ENCODE results near the gene AFAP1L2. TPM values are rescaled to one million over a fixed set of nuclear protein-coding genes. Genes with fewer than 3 reads are reported as not detected.
A peak's percentile ranks its signal among the peaks of the same experiment; 100 is the strongest.

Gene AFAP1L2
- 10 to 100 TPM; 20.5 to 29.5 (median 23.9) TPM for total RNA-seq

DNA sequence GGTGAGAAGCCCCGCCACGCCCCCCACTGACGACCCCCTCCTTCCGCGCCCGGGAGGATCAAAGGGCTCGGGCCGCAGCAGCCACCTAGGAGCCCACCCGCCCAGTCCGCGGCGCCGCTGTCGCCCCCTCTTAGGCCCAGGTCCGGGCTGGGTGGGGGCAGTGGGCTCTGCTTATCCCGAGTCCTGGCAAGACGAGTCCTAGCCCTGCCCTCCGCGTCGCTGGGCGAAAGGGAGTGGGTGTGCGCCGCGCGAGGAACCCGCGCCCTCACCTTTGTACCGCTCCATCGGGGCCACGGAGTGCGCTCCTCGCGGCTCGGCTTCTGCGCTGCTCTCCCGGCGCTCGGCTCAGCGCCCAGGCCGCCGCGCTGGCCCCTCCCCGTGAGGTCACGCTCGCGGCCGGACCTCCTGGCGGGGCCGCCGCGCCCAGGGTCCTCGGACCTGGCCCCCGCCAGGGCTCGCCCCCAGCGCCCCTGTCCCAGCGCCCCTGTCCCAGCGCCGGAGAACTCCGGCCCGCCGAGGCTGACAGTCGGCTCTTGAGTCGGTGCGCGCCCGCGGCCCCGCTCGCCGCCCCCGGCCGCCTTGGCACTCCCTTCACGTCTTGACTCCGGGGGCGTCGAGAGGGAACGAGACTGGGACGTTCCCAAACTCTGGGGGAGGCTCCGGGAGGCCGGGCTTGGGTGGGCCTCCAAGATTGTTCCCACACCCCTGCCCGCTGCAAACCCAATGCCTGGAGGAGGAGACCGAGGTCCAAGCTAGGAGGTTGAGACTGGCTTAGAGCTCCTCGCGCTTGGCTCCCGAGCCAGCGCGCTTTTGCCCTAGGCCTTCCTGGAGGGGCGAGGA, at the start of gene AFAP1L2:
Gene AFAP1L2 (minus strand): TSS at position 332 of the 840 bp plus-strand sequence. CDS start 47 bp downstream, at position 285.
- H3K9me3 ChIP-seq, result no peaks in the 10 kb centered on the region

DNA sequence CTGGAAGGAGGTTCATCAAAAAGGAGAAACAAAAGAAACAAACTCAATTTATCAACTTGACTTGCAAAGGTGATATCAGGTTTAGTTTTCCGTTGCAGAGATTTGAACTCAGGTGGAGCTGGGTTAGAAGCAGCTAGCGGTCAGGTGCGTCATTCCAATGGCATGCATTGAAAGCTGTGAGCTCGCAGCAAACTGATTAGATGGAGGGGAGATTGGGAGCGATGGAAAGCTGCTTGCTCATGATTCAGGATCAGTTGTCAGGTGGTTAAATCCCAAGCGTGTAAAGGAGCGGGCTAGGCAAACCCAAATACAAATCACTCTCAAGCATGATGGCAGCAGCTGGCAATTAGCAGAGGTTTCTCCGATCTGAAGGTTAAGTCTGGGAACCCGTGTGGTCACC, 49.3 kb upstream of the AFAP1L2 start:
- 89 to 95% methylated on average over 1 to 9 of the region's 9 CpGs for WGBS, 2 donors (ENCODE audit: low coverage in 1 of 2)

More for the DNA sequence above, at the start of gene AFAP1L2:
- Histone ChIP-seq H3K27me3 (peaks cover 26% of the 10 kb centered on the region), H3K36me3 (no peaks in the 10 kb centered on the region), H3K4me1 (peaks cover 0 to 57% (median 7%) of the 10 kb centered on the region in 3 donors), H3K27ac (peak within 1 kb of the TSS; percentile 11 to 82 (median 71)), H3K4me3 (peak within 1 kb of the TSS; percentile 42 to 69)
- WGBS, 2 donors (ENCODE audit: low coverage in 1 of 2), result no CpG with 5 or more reads among the region's 88 CpGs
- ATAC-seq, result peak; percentile 75
- TF ChIP-seq POLR2AphosphoS5 (IDR thresholded peaks at IDR 0.05) (peak; percentile 54), POLR2A (IDR thresholded peaks at IDR 0.05) (peak; percentile 48 to 52), EP300 (IDR thresholded peaks at IDR 0.05) (no peak)

DNA sequence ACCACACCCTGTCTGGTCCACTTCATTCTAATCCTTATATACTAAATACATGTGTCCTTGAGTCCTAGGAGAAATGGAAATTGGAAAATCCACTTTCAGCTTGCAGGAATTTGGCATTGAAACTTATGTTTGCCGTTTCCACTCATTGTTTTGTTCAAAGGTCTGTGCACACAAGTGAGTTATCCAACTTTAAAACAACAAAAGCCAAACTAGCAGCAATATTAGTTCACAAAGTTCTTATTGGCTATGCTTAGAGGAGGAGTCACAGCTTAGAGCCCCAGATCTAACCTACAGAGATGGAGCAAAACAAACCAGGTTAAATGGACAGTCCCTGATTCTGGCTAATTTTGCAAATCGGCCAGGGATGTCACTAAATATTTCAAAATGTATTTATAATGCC, 44.6 kb upstream of the AFAP1L2 start:
- WGBS, 2 donors (ENCODE audit: low coverage in 1 of 2), result 60 to 87% methylated on average over 2 of the region's 2 CpGs
- Histone ChIP-seq H3K36me3 (peaks cover 0 to 58% of the 10 kb centered on the region in 2 donors), H3K4me3 (no peak overlapping the region), H3K27ac (no peak overlapping the region), H3K4me1 (peaks cover 0 to 8% (median 0%) of the 10 kb centered on the region in 3 donors), H3K27me3 (no peaks in the 10 kb centered on the region), H3K9me3 (no peaks in the 10 kb centered on the region)
- ATAC-seq, result no peak
- no peak for TF ChIP-seq EP300 (IDR thresholded peaks at IDR 0.05)
- TF ChIP-seq, protein P1, sequence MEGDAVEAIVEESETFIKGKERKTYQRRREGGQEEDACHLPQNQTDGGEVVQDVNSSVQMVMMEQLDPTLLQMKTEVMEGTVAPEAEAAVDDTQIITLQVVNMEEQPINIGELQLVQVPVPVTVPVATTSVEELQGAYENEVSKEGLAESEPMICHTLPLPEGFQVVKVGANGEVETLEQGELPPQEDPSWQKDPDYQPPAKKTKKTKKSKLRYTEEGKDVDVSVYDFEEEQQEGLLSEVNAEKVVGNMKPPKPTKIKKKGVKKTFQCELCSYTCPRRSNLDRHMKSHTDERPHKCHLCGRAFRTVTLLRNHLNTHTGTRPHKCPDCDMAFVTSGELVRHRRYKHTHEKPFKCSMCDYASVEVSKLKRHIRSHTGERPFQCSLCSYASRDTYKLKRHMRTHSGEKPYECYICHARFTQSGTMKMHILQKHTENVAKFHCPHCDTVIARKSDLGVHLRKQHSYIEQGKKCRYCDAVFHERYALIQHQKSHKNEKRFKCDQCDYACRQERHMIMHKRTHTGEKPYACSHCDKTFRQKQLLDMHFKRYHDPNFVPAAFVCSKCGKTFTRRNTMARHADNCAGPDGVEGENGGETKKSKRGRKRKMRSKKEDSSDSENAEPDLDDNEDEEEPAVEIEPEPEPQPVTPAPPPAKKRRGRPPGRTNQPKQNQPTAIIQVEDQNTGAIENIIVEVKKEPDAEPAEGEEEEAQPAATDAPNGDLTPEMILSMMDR (IDR thresholded peaks at IDR 0.05), result no peak
- TF ChIP-seq POLR2AphosphoS5 (IDR thresholded peaks at IDR 0.05), result no peak
- no peak for TF ChIP-seq POLR2A (IDR thresholded peaks at IDR 0.05)

More for the DNA sequence above, 49.3 kb upstream of the AFAP1L2 start:
- H3K4me3 ChIP-seq, result no peak overlapping the region
- peaks cover 0 to 28% of the 10 kb centered on the region in 2 donors for H3K36me3 ChIP-seq
- H3K4me1 ChIP-seq, result peaks cover 0 to 8% (median 0%) of the 10 kb centered on the region in 3 donors
- TF ChIP-seq POLR2AphosphoS5 (IDR thresholded peaks at IDR 0.05), result no peak
- TF ChIP-seq, protein P1 (IDR thresholded peaks at IDR 0.05), result no peak
- TF ChIP-seq POLR2A (IDR thresholded peaks at IDR 0.05), result no peak
- no peak for TF ChIP-seq EP300 (IDR thresholded peaks at IDR 0.05)
- no peak for ATAC-seq
- no peaks in the 10 kb centered on the region for H3K27me3 ChIP-seq
- H3K9me3 ChIP-seq, result no peaks in the 10 kb centered on the region
- no peak overlapping the region for H3K27ac ChIP-seq

- no peak overlapping the region for H3K4me3 ChIP-seq
- 68 to 71% methylated on average over 4 to 6 of the region's 6 CpGs for WGBS, 2 donors (ENCODE audit: low coverage in 1 of 2)
Observed at GRCh38 chr10:114445332-114445731, 41.0 kb upstream of the AFAP1L2 start.

GRCh38 chr10:114444819-114445218, 40.5 kb upstream of the AFAP1L2 start:
- Histone ChIP-seq H3K27ac (no peak overlapping the region), H3K27me3 (no peaks in the 10 kb centered on the region), H3K4me1 (peaks cover 0 to 7% (median 0%) of the 10 kb centered on the region in 3 donors), H3K36me3 (peaks cover 0 to 71% of the 10 kb centered on the region in 2 donors), H3K9me3 (no peaks in the 10 kb centered on the region), H3K4me3 (no peak overlapping the region)
- no peak for TF ChIP-seq POLR2AphosphoS5 (IDR thresholded peaks at IDR 0.05)
- TF ChIP-seq POLR2A (IDR thresholded peaks at IDR 0.05), result no peak
- TF ChIP-seq, protein P1 (IDR thresholded peaks at IDR 0.05), result no peak
- no peak for TF ChIP-seq EP300 (IDR thresholded peaks at IDR 0.05)
- no peak for ATAC-seq

More at GRCh38 chr10:114445332-114445731, 41.0 kb upstream of the AFAP1L2 start:
- Histone ChIP-seq H3K9me3 (no peaks in the 10 kb centered on the region), H3K4me1 (peaks cover 0 to 8% (median 0%) of the 10 kb centered on the region in 3 donors), H3K27me3 (no peaks in the 10 kb centered on the region), H3K36me3 (peaks cover 0 to 66% of the 10 kb centered on the region in 2 donors), H3K27ac (no peak overlapping the region)
- no peak for ATAC-seq
- no peak for TF ChIP-seq POLR2A (IDR thresholded peaks at IDR 0.05)
- TF ChIP-seq, protein P1 (IDR thresholded peaks at IDR 0.05), result no peak
- TF ChIP-seq EP300 (IDR thresholded peaks at IDR 0.05), result no peak
- no peak for TF ChIP-seq POLR2AphosphoS5 (IDR thresholded peaks at IDR 0.05)
